Esophagus muscularis mucosa (tissue), 3 donors: ENCODE data around the gene SHB.

Experiments used
- CTCF ChIP-seq, 3 experiments: fragments of 200-600 bp in 2 of 3; fragments of 450-650 bp in 1 of 3; sonication (generic) in 2 of 3; IDR thresholded peaks; one replicate each; pipeline ENCODE4 v1.5.1; 2017 to 2019; ENCODE audit warnings: antibody characterized with exemption in 3 of 3, mild to moderate bottlenecking in 2 of 3, moderate library complexity in 1 of 3
- POLR2A ChIP-seq: fragments of 450-650 bp; IDR thresholded peaks from one replicate; pipeline ENCODE4 v1.6.1; 2017; ENCODE audit warnings: antibody characterized with exemption, moderate library complexity, mild to moderate bottlenecking, low read depth

GRCh38 chr9:37971691-37972090 lies 97.3 kb downstream of the SHB start:
- TF ChIP-seq POLR2A: no peak
- TF ChIP-seq CTCF (IDR thresholded peaks at IDR 0.05): no peak
